Stimulated activated naive CD8-positive, alpha-beta T cell treated with anti-CD3 and anti-CD28 coated beads, Interleukin-15, Interleukin-2, amounts not matched to agents 100 U/mL and 50 U/mL, for 24 hours (primary cell): ENCODE measurements around the gene NBPF3.
"Not testable (repeated sequence)": the region's sequence is repeated elsewhere in the genome, so short reads cannot be mapped to it uniquely, and the experiment has no call there.

Experiments
- ATAC-seq: fragments of 150-1000 bp; cut with Tn5 transposase; one replicate; pipeline ENCODE4 v1.10.0; 2021
- DNase-seq: peaks from one replicate; pipeline ENCODE4 v3.0.0; 2021

Gene NBPF3

GRCh38 chr1:21519486-21520070 is 79.6 kb downstream of the NBPF3 start:
- not testable (repeated sequence) for ATAC-seq, DNase-seq

- DNase-seq (no peak), ATAC-seq (no peak)
Observed at GRCh38 chr1:21520899-21521716, 81.2 kb downstream of the NBPF3 start.

GRCh38 chr1:21521717-21522060 is 81.8 kb downstream of the NBPF3 start:
- ATAC-seq: no peak

GRCh38 chr1:21522525-21523038 is 82.6 kb downstream of the NBPF3 start:
- ATAC-seq (no peak), DNase-seq (no peak)

More at GRCh38 chr1:21521717-21522060, 81.8 kb downstream of the NBPF3 start:
- no peak for DNase-seq

- ATAC-seq: peak; percentile 57
Observed at GRCh38 chr1:21523297-21523813, 83.4 kb downstream of the NBPF3 start.

GRCh38 chr1:21524220-21524619 is 84.3 kb downstream of the NBPF3 start:
- ATAC-seq (no peak), DNase-seq (no peak)

More at GRCh38 chr1:21523297-21523813, 83.4 kb downstream of the NBPF3 start:
- no peak for DNase-seq

- no peak for DNase-seq
- ATAC-seq: no peak
Observed at GRCh38 chr1:21524686-21525339, 84.9 kb downstream of the NBPF3 start.

GRCh38 chr1:21525340-21525717 is 85.4 kb downstream of the NBPF3 start:
- DNase-seq: no peak
- no peak for ATAC-seq

- DNase-seq (no peak), ATAC-seq (no peak)
Observed at GRCh38 chr1:21526441-21526840, 86.5 kb downstream of the NBPF3 start.

GRCh38 chr1:21530368-21531016 is 90.6 kb downstream of the NBPF3 start:
- DNase-seq: no peak
- no peak for ATAC-seq

GRCh38 chr1:21531241-21531640 is 91.3 kb downstream of the NBPF3 start:
- ATAC-seq (no peak), DNase-seq (no peak)

- ATAC-seq (no peak), DNase-seq (no peak)
Observed at GRCh38 chr1:21532496-21532895, 92.6 kb downstream of the NBPF3 start.

GRCh38 chr1:21532992-21533534 is 93.1 kb downstream of the NBPF3 start:
- DNase-seq (no peak), ATAC-seq (no peak)

GRCh38 chr1:21534146-21534545 is 94.2 kb downstream of the NBPF3 start:
- no peak for DNase-seq
- no peak for ATAC-seq
